HG02798 (cell line): ENCODE data around the gene ZNF74.

ENCODE experiments used
- ATAC-seq: cut with Tn5 transposase; IDR thresholded peaks from one replicate; pipeline ENCODE4 v1.9.1; 2021; ENCODE audit warnings: mild to moderate bottlenecking; ENCODE audit not compliant: unreplicated experiment, poor library complexity

Gene ZNF74

DNA sequence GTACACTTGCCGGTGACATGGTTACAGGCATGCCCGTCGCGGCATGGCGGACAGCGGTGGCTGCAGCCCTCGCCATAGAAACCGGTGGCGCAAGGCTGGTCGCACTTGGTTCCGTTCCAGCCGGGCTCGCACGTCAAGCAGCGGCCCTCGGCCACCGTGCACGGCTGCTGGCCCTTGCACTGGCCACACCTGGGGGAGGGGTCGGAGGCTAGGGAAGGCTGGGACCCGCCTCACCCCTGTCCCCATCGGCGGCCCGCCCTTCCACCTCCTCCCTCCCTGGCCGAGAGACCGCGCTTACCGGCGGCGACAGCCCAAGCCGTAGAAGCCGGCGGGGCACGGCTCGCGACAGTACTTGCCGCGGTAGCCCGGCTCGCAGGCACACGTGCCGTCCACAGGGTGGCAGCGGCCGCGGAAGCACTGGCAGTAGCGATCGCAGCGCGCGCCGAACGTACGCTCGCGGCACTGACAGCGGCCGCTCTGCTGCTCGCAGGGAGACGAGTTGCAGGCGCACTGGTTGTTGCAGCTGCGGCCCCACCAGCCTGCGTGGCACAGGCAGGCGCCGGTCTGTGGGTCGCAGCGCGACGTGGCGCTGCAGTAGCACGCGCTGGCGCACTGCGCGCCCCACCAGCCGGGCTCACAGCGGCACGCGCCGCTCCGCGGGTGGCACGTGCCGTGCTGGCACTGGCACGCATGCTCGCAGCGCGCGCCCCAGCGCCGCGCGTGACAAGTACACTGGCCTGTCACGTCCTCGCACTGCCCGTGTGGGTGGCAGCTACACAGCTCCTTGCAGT lies 37.0 kb downstream of the ZNF74 start:
- no peak for ATAC-seq

DNA sequence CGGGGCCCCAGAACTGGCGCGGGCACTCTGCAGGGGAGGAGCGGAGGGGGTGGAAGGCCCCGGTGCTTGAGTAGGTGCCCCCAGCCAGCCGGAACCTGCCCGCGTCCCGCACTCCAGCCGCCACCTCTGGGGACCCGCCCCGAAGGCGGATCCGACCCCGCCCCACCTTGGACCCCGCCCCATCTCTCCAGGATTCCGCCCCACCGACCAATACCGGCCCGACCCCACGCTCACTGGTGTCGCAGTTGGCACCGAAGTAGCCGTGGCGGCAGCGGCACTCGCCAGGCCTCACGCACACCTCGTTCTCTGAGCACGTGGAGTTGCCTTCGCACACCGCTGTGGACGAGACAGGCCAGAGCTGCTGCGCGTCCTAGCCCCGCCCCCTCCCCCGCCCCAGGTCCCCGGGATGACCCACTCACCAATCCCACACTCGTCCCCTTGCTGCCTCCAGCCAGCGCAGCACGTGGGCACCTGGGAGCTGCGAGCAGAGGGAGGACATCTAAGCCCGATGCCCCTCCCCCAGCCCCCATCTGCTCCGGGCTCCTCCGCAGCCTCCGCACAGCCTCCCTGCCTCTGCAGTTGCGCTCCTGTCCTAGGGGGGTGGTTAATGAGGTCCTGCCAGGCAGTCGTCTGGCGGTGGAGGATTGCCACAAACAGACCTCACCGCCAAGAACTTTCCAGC lies 37.7 kb downstream of the ZNF74 start:
- ATAC-seq: no peak

DNA sequence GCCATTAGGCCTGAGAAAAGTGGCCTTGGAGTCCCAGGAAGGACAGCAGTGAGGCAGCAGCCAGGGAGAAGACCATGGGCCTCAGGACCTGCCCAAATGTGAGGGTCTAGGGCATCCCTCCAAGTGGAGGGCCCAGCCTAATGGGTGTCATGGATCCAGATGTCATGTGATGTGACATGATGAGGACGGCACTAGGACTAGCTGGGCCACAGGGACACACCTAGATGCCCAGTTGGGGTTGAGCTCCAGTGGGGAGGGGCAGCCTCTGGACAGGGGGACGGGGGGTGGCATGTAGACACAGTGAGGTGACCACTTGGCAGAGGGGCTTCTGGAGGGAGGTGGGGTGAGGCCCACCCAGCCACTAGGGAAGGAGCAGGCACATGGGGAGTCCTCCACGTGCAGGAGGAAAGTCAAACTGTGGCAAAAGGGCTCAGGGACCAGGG lies 38.3 kb downstream of the ZNF74 start:
- no peak for ATAC-seq

GRCh38 chr22:20433191-20433590 lies 39.2 kb downstream of the ZNF74 start:
- no peak for ATAC-seq

GRCh38 chr22:20433686-20434241 lies 39.8 kb downstream of the ZNF74 start:
- no peak for ATAC-seq

DNA sequence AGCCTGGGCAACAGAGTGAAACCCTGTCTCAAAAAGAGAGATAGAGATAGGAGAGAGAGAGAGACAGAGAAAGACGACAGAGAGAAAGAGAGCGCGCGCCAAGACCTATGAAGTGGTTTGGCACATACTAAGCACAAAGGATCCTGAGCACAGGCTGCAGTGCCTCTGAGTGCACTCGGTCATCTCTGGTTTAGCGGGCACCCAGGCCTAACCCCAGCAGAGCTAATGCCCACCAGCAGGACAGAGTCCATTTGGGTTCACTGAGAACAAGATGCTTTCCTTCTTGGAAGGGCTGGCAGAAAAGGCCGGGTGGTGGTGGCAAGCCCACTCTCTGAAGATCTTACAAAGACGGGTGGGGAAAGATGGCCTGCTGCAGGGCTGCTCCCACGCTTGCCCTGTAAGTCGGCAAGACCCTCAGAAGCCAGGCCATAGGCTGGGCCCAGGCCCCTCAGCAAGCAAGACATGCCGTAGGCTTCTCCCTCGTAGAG lies 40.4 kb downstream of the ZNF74 start:
- ATAC-seq: no peak

DNA sequence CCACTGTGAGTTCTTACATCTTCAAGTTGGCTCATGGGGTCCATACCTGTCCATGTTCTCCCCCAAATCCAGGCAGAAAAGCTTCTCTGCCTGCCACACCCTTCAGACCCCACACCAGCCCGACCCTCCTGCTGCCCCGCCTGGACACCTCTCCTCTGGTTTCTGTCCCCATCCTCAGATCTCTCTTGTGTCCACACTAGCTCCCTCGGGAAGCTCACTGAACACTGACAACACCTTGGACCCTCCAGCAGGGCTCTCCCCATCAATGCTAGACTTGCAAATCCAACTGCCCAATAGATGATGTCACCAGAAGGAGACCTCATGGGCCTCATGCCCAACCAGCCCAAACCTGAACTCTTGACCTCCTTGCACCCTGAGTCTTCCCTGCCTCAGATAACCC lies 40.8 kb downstream of the ZNF74 start:
- no peak for ATAC-seq

GRCh38 chr22:20435436-20436306 lies 41.7 kb downstream of the ZNF74 start:
- no peak for ATAC-seq

DNA sequence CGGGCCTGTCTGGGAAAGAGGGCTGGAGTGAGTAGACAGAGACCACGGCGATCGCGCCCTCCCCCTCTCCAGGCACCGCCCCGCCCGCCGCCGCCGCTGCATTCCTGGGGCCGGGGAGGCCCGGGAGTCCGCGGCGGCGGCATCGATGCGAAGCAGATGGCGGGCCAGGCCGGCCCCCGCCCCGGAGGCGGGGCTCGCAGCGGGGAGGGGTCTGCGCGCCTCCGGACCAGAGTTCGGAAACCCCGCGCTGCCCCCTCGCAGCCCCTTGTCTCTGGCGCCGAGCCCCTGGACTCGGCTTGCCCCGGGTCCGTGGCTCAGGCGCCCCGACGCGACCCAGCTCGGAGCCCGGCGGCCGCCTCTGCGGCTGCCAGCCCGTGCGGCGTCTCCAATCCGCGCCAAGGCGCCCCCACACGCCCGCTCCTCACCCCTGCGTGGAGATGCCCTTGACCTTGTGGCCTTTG lies 42.4 kb downstream of the ZNF74 start:
- ATAC-seq: no peak

DNA sequence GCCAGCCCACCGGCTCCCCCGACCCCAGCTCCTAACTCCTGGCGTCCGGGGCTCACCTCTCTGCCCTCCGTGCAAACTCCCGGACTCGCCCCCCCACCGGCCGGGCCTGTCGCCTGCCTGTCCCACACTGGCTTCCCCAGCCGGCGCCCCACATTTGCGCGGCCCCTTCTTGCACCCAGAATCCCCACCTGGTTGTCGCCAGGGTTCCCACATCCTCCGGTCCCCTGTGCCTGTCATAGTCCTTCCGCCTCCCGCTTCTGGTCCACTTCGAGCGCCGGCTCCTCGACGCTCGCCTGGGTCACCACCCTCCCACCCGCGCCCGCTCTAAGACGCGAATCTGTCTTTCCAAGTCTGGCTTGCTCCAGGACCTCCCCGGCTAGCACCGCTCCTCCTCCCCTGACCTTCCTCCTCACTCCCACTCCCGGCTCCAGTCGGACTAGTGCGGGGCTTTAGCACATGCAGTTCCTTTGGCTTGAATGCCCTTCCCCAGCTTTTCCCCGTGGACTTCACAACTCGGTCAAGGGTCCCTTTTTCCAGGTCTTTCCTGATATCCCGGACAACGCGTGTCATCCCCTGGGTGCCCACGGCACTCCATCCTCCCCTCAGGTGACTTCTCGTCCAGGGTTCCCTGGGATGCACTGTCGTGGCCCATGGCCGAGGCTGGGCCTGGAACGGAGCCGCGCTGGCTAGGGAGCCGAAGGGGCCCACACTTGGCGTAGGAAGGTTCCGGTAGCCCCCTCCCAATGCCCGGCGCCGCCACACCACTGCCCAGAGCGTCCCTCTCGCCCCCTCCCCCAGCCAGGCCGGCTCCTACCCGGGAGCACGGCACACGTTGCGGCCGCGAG lies 43.0 kb downstream of the ZNF74 start:
- no peak for ATAC-seq

DNA sequence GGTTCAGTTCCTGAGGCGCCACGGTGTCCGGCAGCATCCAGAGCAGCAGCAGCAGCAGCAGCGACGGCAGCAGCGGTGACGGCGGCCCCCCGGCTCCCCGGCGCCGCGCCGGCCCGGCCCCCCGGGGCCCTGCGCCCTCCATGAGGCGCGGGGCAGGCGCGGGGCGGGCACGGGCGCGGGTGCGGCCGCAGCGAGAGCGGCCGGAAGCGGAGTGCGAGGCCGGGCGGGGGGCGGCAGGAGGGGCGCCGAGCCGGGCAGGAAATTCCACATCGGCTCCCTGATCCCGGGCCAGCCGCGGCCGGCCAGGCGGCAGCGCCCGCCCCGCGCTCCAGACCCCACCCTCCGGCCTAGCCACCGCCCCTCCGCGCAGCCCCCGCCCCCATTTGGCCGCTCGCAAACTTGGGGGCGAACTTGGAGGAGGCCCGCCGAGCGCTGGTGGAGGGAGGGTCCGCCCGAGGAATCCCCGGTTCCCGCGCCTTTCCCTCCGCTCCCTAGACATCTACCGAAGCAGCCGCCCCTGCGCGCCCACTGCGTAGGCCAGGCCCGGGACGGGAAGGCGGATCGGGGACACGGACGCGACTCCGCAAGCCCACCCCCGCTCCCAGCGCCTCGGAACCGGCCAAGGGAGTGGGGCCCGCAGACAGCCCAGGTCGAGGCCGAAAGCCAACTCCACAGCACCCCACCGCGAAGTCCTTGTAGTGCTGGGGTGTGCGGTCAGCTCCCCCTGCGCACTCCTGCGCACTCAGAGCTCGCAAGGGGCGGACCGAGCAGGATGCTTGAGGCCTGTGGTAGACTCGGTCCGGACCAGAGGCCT lies 43.9 kb downstream of the ZNF74 start, which contains the start of gene SCARF2:
SCARF2 (minus strand) TSS at position 213 of the 814 bp plus-strand sequence; CDS start at position 142, 71 bp downstream.
- ATAC-seq: no peak

DNA sequence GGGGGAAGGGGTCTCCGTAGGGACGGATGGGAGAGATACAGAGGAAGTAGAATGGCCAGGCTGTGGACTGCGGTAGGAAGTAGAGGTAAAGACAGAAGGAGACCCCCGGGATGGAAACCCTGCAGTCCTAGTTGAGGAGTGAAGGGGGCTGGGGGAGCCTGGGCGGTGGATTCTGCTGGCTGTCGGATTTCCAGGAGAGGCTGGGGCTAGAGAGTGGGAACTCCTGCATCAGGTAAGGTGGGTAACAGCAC lies 44.4 kb downstream of the ZNF74 start:
- ATAC-seq: no peak

GRCh38 chr22:20438678-20439492 lies 44.9 kb downstream of the ZNF74 start:
- ATAC-seq: no peak

DNA sequence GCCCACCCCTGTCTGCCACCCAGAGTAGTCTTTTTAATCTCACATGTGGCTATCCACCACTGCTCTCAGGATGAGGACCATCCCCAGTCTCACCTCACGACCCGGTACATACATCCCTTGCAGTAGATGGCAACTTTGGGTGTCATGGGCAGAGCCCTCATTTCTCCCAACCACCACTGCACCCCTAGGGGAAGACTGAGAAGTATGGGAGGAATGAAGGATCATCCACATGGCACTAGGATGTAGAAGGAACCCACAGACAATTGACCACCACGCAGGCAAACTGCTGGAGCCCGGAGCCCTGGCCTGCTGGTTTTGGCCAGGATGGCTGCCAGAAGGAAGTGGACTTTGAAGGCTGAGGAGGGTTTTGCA lies 45.6 kb downstream of the ZNF74 start:
- no peak for ATAC-seq

GRCh38 chr22:20439928-20440575 lies 46.1 kb downstream of the ZNF74 start:
- ATAC-seq: no peak

DNA sequence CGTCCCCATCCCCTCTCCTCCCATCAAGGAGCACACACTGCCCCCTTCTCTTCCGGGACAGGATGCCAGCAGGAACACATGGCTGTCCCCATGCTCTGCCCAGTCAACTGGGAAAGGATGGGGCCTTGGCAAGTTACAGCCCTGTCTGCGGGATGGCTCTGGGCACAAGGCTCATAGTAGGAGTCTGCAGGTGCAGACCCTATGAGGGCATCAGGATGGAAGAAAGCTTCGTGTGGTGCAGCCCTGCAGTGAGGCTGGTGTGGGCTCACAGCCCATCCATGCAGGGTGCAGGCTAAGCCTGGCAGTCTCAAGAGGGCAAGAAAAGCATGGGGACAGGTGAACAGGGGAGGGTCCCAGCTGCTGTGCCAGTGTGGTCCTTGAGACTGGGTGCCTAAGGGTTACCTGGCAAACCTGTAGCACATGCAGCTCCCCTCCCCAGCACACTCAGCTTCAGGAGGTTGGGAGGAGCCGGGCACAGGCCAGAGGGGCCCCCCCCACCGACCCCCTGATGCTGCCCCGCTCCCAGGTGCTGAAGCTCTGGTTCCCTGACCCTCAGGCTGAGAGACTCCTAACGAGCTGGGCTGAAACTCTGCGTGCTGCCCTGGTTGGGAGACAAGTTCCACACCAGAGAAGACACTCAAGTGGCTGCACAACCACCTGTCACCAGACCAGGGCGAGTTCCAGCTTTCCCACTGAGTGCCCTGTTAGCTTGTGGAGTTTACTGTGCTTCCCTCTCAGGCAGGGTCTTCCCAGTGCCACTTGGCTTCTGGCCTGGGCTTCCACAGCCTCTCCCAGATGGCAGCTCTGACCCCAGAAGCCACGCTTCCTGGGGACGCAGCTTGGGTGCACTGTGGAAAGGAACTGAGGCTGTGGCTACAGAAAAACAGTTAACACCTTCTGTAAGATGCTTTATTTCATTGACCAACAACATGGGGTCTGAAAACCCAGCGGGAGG lies 47.0 kb downstream of the ZNF74 start:
- no peak for ATAC-seq
